Upper lobe of right lung (tissue), 1 donor: ENCODE measurements around the gene TMEM52. TPM values are rescaled to one million over a fixed set of nuclear protein-coding genes. Genes with fewer than 3 reads are reported as not detected.

ENCODE experiments used
- ATAC-seq: fragments of 200-7000 bp; cut with Tn5 transposase; one replicate; pipeline ENCODE4 v1.9.1; 2020; ENCODE audit warnings: mild to moderate bottlenecking, moderate library complexity
- DNase-seq: peaks from one replicate; pipeline ENCODE4 v3.0.0-alpha.2; 2020
- H3K27ac ChIP-seq: fragments of 200-600 bp; one replicate; pipeline ENCODE4 v1.8.0; 2022
- H3K27me3 ChIP-seq: fragments of 200-600 bp; one replicate; pipeline ENCODE4 v1.8.0; 2022; ENCODE audit warnings: mild to moderate bottlenecking
- H3K36me3 ChIP-seq: fragments of 200-600 bp; one replicate; pipeline ENCODE4 v1.8.0; 2022
- H3K4me1 ChIP-seq: fragments of 200-600 bp; one replicate; pipeline ENCODE4 v1.8.0; 2022
- H3K4me3 ChIP-seq: fragments of 200-600 bp; one replicate; pipeline ENCODE4 v1.8.0; 2022; ENCODE audit warnings: mild to moderate bottlenecking
- H3K9me3 ChIP-seq: fragments of 200-600 bp; one replicate; pipeline ENCODE4 v1.8.0; 2022
- intact Hi-C: fragments of 100-400 bp; cut with DNase I; formaldehyde crosslinking; loops from one replicate; pipeline ENCODE4 v1.11.0; 2022
- total RNA-seq: library from RNA; stranded (reverse); fragmentation: NEBNext Ultra II Directional; extraction: Animal tissue kit (Norgen Biotek cat#: 25700); gene quantifications from one replicate; pipeline ENCODE4 v1.2.1, GENCODE V29; 2021
- TF ChIP-seq, protein P1 (sequence below): fragments of 200-600 bp; IDR thresholded peaks from one replicate; pipeline ENCODE4 v1.8.0; 2022; ENCODE audit warnings: antibody characterized with exemption
- donor health status: DM: no; HTN: yes; CAD: no; lungs with severe emphysema.

The TMEM52 gene
- total RNA-seq, 1 donor from 2014 or later, result 1.5 TPM

DNA sequence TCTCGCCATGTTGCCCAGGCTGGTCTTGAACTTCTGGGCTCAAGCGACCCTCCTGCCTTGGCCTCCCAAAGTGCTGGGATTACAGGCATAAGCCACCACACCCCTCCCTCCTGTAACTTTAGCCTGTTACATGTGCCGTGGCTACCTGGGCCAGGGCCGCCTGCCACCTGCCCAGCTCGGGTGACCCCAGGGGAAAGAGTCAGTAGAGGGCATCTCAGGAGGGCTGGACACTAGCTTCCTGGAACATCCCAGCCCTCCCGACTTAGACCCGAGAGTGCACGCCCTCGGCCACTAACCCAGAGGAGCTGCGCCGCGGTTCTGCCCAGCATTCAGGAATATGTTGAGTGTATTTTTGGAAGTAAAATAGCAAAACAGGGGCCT lies 40.4 kb upstream of the TMEM52 start:
- H3K36me3 ChIP-seq, result no peaks in the 10 kb centered on the region
- no peaks in the 10 kb centered on the region for H3K9me3 ChIP-seq
- no peak for DNase-seq
- intact Hi-C loops, result no loop called here
- H3K27me3 ChIP-seq, result peaks cover 11% of the 10 kb centered on the region
- no peak overlapping the region for H3K27ac ChIP-seq
- TF ChIP-seq, protein P1, sequence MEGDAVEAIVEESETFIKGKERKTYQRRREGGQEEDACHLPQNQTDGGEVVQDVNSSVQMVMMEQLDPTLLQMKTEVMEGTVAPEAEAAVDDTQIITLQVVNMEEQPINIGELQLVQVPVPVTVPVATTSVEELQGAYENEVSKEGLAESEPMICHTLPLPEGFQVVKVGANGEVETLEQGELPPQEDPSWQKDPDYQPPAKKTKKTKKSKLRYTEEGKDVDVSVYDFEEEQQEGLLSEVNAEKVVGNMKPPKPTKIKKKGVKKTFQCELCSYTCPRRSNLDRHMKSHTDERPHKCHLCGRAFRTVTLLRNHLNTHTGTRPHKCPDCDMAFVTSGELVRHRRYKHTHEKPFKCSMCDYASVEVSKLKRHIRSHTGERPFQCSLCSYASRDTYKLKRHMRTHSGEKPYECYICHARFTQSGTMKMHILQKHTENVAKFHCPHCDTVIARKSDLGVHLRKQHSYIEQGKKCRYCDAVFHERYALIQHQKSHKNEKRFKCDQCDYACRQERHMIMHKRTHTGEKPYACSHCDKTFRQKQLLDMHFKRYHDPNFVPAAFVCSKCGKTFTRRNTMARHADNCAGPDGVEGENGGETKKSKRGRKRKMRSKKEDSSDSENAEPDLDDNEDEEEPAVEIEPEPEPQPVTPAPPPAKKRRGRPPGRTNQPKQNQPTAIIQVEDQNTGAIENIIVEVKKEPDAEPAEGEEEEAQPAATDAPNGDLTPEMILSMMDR, result no peak
- ATAC-seq, result no peak
- no peaks in the 10 kb centered on the region for H3K4me1 ChIP-seq
- H3K4me3 ChIP-seq, result no peak overlapping the region

DNA sequence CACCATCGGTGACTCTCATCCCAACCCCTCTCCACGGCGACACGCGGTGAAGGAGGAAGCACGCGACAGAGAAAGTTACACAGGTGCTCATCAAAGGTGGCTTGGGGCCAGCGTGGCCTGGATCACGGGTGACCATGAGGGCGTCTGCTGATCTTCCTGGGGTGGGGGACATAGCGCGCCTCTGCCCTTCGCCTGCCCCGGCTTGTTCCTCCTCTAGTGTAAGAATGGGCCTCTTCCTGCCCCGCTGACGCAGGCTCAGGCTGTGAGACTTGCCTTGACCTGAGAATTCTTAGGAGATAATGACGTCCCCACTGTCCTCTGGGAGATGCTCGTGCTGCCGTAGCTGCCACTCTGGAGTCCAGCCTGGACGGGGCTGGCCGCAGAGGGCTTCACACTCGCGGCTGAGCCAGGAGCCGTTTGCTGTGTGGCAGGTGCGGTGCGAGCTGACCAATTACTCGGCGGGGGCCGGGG lies 39.0 kb upstream of the TMEM52 start:
- no peak overlapping the region for H3K27ac ChIP-seq
- no peaks in the 10 kb centered on the region for H3K36me3 ChIP-seq
- no peak overlapping the region for H3K4me3 ChIP-seq
- H3K9me3 ChIP-seq, result no peaks in the 10 kb centered on the region
- ATAC-seq (no peak), DNase-seq (no peak)
- TF ChIP-seq, protein P1, result no peak
- peaks cover 11% of the 10 kb centered on the region for H3K27me3 ChIP-seq
- intact Hi-C loops, result no loop called here
- H3K4me1 ChIP-seq, result no peaks in the 10 kb centered on the region

DNA sequence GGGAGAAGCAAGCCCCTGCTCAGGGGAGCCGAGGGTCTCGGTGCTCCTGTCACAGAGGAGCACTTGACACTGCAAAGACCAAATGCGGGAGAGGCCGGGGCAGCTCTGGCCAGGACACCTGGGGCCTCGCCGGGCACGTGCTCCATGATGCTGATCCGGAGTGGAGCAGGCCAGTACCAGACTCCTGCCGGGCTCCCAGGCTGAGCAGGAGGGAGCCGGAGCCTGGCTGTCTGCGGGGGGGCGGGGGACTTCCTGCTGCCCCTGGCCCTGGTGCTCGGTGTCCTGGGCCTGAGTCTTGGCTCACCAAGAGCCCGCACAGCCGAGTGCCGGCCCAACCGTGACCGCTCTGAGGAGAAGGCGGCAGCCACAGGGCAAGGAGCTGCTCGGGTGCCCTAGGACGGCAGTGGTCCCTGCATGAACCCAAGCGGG lies 38.5 kb upstream of the TMEM52 start:
- Histone ChIP-seq H3K9me3 (no peaks in the 10 kb centered on the region), H3K27ac (no peak overlapping the region), H3K36me3 (no peaks in the 10 kb centered on the region), H3K27me3 (peaks cover 11% of the 10 kb centered on the region), H3K4me1 (no peaks in the 10 kb centered on the region), H3K4me3 (no peak overlapping the region)
- ATAC-seq, result no peak
- TF ChIP-seq, protein P1, result no peak
- DNase-seq, result no peak
- intact Hi-C loops, result no loop called here

DNA sequence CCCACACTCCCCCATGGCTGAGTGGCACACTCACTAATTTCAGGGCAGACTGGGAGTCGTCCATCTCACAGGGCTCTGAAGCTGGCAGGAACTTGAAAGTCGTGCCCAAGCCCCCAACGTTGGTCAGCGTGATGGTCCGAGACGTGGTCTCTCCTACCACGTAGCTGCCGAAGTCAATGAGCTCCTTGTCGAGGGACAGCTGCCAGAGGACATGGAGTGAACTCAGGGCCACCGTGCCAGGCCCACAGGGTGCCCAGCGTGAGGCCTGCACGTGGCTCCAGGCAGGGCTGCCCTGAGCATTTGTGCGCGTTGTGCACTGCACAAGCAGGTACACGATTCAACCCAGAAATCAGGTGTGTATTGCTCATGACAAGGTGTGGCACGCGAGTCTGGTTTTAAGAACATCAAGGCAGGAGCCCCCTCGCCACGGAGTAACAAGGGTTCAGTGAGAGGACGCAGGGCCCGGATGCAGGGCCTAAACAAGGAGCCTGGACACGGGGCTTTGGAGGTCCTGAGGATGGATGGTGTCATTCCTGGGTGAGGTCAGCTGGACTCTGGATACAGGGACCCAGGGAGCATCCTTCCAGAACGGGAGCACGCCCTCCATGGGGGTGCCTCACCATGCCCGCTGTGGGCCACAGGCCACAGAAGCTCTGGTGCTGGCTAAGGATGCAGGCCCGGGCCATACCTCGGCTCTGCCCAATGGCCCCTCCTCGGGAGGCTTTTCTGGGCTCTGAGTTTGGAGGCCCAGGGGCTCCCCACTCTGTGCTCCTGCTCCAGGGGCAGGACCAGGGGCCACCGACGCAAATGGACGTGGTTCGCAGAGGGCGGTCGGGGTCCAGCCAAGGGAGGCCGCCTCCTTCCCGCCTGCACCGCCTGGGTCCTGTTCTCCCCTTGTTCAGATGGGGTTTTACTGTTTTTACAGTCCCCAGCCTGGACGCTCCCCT lies 37.8 kb upstream of the TMEM52 start:
- DNase-seq, result no peak
- no peaks in the 10 kb centered on the region for H3K9me3 ChIP-seq
- H3K4me3 ChIP-seq, result no peak overlapping the region
- TF ChIP-seq, protein P1, result no peak
- H3K36me3 ChIP-seq, result no peaks in the 10 kb centered on the region
- intact Hi-C loops, result no loop called here
- H3K4me1 ChIP-seq, result no peaks in the 10 kb centered on the region
- no peak for ATAC-seq
- H3K27me3 ChIP-seq, result peaks cover 11% of the 10 kb centered on the region
- H3K27ac ChIP-seq, result no peak overlapping the region

DNA sequence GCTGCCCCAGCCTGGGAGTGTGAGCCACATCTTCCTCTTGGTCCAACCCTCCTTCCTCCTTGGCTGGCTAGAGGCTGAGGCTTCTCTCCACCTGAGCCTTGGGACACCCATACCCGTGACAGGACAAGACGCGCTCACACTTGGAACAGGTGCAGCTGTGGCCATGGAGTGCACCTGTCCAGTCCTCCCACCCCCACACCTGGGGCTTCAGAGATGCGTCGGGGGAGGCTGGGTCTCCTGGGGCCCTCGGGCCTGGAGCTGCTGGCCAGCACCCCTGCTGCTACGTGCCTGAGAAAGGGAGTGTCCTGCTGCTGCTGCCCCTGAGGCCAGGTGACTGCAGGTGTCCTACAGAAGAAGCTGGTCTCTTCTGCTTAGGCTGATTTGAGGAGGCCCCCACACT lies 37.0 kb upstream of the TMEM52 start:
- Histone ChIP-seq H3K9me3 (no peaks in the 10 kb centered on the region), H3K4me1 (no peaks in the 10 kb centered on the region), H3K4me3 (no peak overlapping the region), H3K36me3 (no peaks in the 10 kb centered on the region), H3K27ac (no peak overlapping the region), H3K27me3 (peaks cover 11% of the 10 kb centered on the region)
- ATAC-seq (no peak), DNase-seq (no peak)
- TF ChIP-seq, protein P1, result no peak
- intact Hi-C loops, result no loop called here
